ENCODE data around the gene RBM20.

RBM20 gene

DNA sequence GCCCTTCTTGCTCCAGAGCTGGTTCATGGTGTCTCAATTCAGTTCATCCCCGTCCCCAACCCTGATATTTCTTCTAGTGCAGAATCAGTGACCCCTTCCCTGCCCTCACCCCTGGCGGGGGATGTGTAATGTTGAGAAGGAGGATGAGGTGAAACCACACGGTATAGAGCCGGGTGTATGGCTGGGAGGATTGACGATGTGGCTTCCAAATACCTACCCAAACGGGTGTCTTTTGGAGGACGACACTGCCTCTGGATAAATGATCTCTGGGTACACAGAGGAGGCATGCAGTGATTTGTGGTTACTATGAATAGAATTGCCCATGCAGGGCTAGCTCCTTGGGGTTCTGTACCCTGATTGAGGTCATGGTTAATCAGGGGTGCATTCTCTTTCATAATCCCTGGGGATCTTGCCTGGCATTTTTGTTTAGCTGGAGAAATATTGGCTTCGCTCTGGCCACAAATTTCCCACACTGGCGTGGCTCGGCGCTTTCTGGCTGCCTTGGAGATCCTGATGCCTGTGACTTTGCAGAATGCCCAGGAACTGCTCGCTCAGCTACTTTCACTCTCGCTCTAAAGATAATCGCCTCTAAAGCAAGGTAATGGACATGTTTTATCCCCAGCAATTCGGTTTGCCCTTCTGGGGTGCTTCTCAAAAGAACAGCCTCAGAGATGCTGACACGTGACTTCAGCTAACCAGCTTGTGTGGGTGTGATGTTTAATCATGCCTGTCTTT is 89.2 kb downstream of the RBM20 start:
- ATAC-seq: no peak

GRCh38 chr10:110735620-110736027 is 91.5 kb downstream of the RBM20 start:
- TF ChIP-seq SNAI2 (CRISPR knock-in tag; IDR thresholded peaks at IDR 0.05): no peak
- TF ChIP-seq, protein P1, sequence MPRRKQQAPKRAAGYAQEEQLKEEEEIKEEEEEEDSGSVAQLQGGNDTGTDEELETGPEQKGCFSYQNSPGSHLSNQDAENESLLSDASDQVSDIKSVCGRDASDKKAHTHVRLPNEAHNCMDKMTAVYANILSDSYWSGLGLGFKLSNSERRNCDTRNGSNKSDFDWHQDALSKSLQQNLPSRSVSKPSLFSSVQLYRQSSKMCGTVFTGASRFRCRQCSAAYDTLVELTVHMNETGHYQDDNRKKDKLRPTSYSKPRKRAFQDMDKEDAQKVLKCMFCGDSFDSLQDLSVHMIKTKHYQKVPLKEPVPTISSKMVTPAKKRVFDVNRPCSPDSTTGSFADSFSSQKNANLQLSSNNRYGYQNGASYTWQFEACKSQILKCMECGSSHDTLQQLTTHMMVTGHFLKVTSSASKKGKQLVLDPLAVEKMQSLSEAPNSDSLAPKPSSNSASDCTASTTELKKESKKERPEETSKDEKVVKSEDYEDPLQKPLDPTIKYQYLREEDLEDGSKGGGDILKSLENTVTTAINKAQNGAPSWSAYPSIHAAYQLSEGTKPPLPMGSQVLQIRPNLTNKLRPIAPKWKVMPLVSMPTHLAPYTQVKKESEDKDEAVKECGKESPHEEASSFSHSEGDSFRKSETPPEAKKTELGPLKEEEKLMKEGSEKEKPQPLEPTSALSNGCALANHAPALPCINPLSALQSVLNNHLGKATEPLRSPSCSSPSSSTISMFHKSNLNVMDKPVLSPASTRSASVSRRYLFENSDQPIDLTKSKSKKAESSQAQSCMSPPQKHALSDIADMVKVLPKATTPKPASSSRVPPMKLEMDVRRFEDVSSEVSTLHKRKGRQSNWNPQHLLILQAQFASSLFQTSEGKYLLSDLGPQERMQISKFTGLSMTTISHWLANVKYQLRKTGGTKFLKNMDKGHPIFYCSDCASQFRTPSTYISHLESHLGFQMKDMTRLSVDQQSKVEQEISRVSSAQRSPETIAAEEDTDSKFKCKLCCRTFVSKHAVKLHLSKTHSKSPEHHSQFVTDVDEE (CRISPR knock-in tag; IDR thresholded peaks at IDR 0.05): no peak
- no peak for TF ChIP-seq CSRNP3 (CRISPR knock-in tag; IDR thresholded peaks at IDR 0.05)
- no peak for TF ChIP-seq ARNTL (CRISPR knock-in tag; IDR thresholded peaks at IDR 0.05; ENCODE audit: borderline replicate concordance, low read depth)
- TF ChIP-seq ZC3H10 (CRISPR knock-in tag; IDR thresholded peaks at IDR 0.05): no peak
- no peak for TF ChIP-seq CREB5 (CRISPR knock-in tag; IDR thresholded peaks at IDR 0.05; ENCODE audit: low read depth)
- TF ChIP-seq ZNF8 (CRISPR knock-in tag; IDR thresholded peaks at IDR 0.05): no peak
- no peak for TF ChIP-seq OSR1 (CRISPR knock-in tag; IDR thresholded peaks at IDR 0.05)
- no peak for TF ChIP-seq PPARA (CRISPR knock-in tag; IDR thresholded peaks at IDR 0.05; ENCODE audit: borderline replicate concordance)
- TF ChIP-seq TOX (CRISPR knock-in tag; IDR thresholded peaks at IDR 0.05; ENCODE audit: borderline replicate concordance): no peak
- TF ChIP-seq GLIS3 (CRISPR knock-in tag; IDR thresholded peaks at IDR 0.05): no peak
- TF ChIP-seq ZNF565 (CRISPR knock-in tag; conservative IDR thresholded peaks at IDR 0.05; ENCODE audit: low read depth): no peak
- TF ChIP-seq ISL1 (CRISPR knock-in tag; IDR thresholded peaks at IDR 0.05): no peak
- no peak for TF ChIP-seq TCF4 (CRISPR knock-in tag; IDR thresholded peaks at IDR 0.05; ENCODE audit: borderline replicate concordance)

More for the DNA sequence above, 89.2 kb downstream of the RBM20 start:
- TF ChIP-seq ZFP30 (CRISPR knock-in tag; IDR thresholded peaks at IDR 0.05) (no peak), ZC3H10 (CRISPR knock-in tag; IDR thresholded peaks at IDR 0.05) (no peak), CREB5 (CRISPR knock-in tag; IDR thresholded peaks at IDR 0.05; ENCODE audit: low read depth) (no peak), ZNF8 (CRISPR knock-in tag; IDR thresholded peaks at IDR 0.05) (no peak), CSDC2 (CRISPR knock-in tag; IDR thresholded peaks at IDR 0.05) (no peak), ZNF565 (CRISPR knock-in tag; conservative IDR thresholded peaks at IDR 0.05; ENCODE audit: low read depth) (no peak)
- TF ChIP-seq, protein P1 (CRISPR knock-in tag; IDR thresholded peaks at IDR 0.05): no peak
- TF ChIP-seq, protein P2, sequence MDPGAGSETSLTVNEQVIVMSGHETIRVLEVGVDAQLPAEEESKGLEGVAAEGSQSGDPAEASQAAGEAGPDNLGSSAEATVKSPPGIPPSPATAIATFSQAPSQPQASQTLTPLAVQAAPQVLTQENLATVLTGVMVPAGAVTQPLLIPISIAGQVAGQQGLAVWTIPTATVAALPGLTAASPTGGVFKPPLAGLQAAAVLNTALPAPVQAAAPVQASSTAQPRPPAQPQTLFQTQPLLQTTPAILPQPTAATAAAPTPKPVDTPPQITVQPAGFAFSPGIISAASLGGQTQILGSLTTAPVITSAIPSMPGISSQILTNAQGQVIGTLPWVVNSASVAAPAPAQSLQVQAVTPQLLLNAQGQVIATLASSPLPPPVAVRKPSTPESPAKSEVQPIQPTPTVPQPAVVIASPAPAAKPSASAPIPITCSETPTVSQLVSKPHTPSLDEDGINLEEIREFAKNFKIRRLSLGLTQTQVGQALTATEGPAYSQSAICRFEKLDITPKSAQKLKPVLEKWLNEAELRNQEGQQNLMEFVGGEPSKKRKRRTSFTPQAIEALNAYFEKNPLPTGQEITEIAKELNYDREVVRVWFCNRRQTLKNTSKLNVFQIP (CRISPR knock-in tag; IDR thresholded peaks at IDR 0.05; ENCODE audit: borderline replicate concordance, low read depth): no peak

More at GRCh38 chr10:110735620-110736027, 91.5 kb downstream of the RBM20 start:
- no peak for ATAC-seq

Data from SK-N-SH treated with all-trans-retinoic acid at 6 μM for 48 hours (cell line).